Measurements from ENCODE around the gene UBE2Q2.

- no peak for TF ChIP-seq CTCF (IDR thresholded peaks at IDR 0.05)
- no peak for TF ChIP-seq POLR2A (IDR thresholded peaks at IDR 0.05; ENCODE audit: low read depth)
- TF ChIP-seq POLR2AphosphoS5 (IDR thresholded peaks at IDR 0.05) = no peak
- TF ChIP-seq EP300 (IDR thresholded peaks at IDR 0.05) = no peak
Measured at GRCh38 chr15:75920079-75920478, 76.8 kb downstream of the UBE2Q2 start.
